ENCODE measurements around the gene SHISAL2A.

SHISAL2A gene

GRCh38 chr1:52632732-52633290 lies at the start of gene SHISAL2A:
TSS of gene SHISAL2A (plus strand) at chr1:52633168. CDS start at chr1:52633494, 326 bp downstream.
- peak; percentile 51 to 58 for DNase-seq (ENCODE audit: low read depth in 2 of 2)

- no peak for DNase-seq (ENCODE audit: low read depth in 2 of 2)
Measured at GRCh38 chr1:52585474-52585873, 47.5 kb upstream of the SHISAL2A start.

- no peak for DNase-seq (ENCODE audit: low read depth in 2 of 2)
Measured at GRCh38 chr1:52588027-52588426, 44.9 kb upstream of the SHISAL2A start.

- no peak for DNase-seq (ENCODE audit: low read depth in 2 of 2)
Measured at GRCh38 chr1:52588535-52588934, 44.4 kb upstream of the SHISAL2A start.

GRCh38 chr1:52590266-52590665 lies 42.7 kb upstream of the SHISAL2A start:
- no peak for DNase-seq (ENCODE audit: low read depth in 2 of 2)

- no peak for DNase-seq (ENCODE audit: low read depth in 2 of 2)
Measured at GRCh38 chr1:52592637-52593323, 40.2 kb upstream of the SHISAL2A start.

- DNase-seq (ENCODE audit: low read depth in 2 of 2), result no peak
Measured at GRCh38 chr1:52593495-52593894, 39.5 kb upstream of the SHISAL2A start.

GRCh38 chr1:52595061-52595460 lies 37.9 kb upstream of the SHISAL2A start:
- DNase-seq (ENCODE audit: low read depth in 2 of 2), result no peak

- DNase-seq (ENCODE audit: low read depth in 2 of 2), result no peak
Measured at GRCh38 chr1:52597912-52598311, 35.1 kb upstream of the SHISAL2A start.

GRCh38 chr1:52598729-52599128 lies 34.2 kb upstream of the SHISAL2A start:
- no peak for DNase-seq (ENCODE audit: low read depth in 2 of 2)

- no peak for DNase-seq (ENCODE audit: low read depth in 2 of 2)
Measured at GRCh38 chr1:52599236-52599635, 33.7 kb upstream of the SHISAL2A start.

GRCh38 chr1:52600533-52601179 lies 32.3 kb upstream of the SHISAL2A start:
- DNase-seq (ENCODE audit: low read depth in 2 of 2), result no peak

GRCh38 chr1:52601519-52601918 lies 31.4 kb upstream of the SHISAL2A start:
- no peak for DNase-seq (ENCODE audit: low read depth in 2 of 2)

GRCh38 chr1:52601991-52602855 lies 30.7 kb upstream of the SHISAL2A start, which contains the start of gene GPX7:
TSS of gene GPX7 (plus strand) at chr1:52602371. CDS start at chr1:52602410, 39 bp downstream.
- peak; percentile 28 to 49 for DNase-seq (ENCODE audit: low read depth in 2 of 2)

GRCh38 chr1:52602856-52603600 lies 29.9 kb upstream of the SHISAL2A start:
- peak in 1 of 2 donors; percentile 3 for DNase-seq (ENCODE audit: low read depth in 2 of 2)

- DNase-seq (ENCODE audit: low read depth in 2 of 2), result no peak
Measured at GRCh38 chr1:52603630-52604029, 29.3 kb upstream of the SHISAL2A start.

- no peak for DNase-seq (ENCODE audit: low read depth in 2 of 2)
Measured at GRCh38 chr1:52604063-52604770, 28.8 kb upstream of the SHISAL2A start.

- no peak for DNase-seq (ENCODE audit: low read depth in 2 of 2)
Measured at GRCh38 chr1:52613636-52614373, 19.2 kb upstream of the SHISAL2A start.

- DNase-seq (ENCODE audit: low read depth in 2 of 2), result no peak
Measured at GRCh38 chr1:52614671-52615070, 18.3 kb upstream of the SHISAL2A start.

GRCh38 chr1:52615489-52616042 lies 17.4 kb upstream of the SHISAL2A start:
- no peak for DNase-seq (ENCODE audit: low read depth in 2 of 2)

Measured in stimulated activated CD4-positive, alpha-beta T cell treated with anti-CD3 and anti-CD28 coated beads, Interleukin-1b, Interleukin-23, amount 100 ng/mL, for 4 hours (primary cell).